Measurements from ENCODE around the gene AGBL4.

- no peak for TF ChIP-seq CTCF (IDR thresholded peaks at IDR 0.05)
- no peak for TF ChIP-seq POLR2A (IDR thresholded peaks at IDR 0.05)
Observed at GRCh38 chr1:48772211-48772610, 1251.5 kb downstream of the AGBL4 start.
